HepG2 (cell line): Measurements from ENCODE around the gene TCFL5. TPM values are rescaled to one million over a fixed set of nuclear protein-coding genes. Genes with fewer than 3 reads are reported as not detected.

Source experiments
- AHDC1 ChIP-seq: sonication (generic); formaldehyde crosslinking; IDR thresholded peaks from 2 replicates; pipeline ENCODE4 v1.5.1; 2020; ENCODE audit warnings: mild to moderate bottlenecking, missing genetic modification reagents, borderline replicate concordance
- DNMT3B ChIP-seq: conservative IDR thresholded peaks from 2 replicates; pipeline ENCODE4 v1.6.1; 2016; ENCODE audit warnings: missing biosample characterization, control low read depth
- GATAD2A ChIP-seq: IDR thresholded peaks from 2 replicates; pipeline ENCODE4 v1.6.1; 2016
- JUND ChIP-seq: sonication (generic); formaldehyde crosslinking; IDR thresholded peaks from 2 replicates; pipeline ENCODE4 v1.8.0; 2022; ENCODE audit warnings: mild to moderate bottlenecking, missing genetic modification reagents
- KMT2B ChIP-seq: IDR thresholded peaks from 2 replicates; pipeline ENCODE4 v1.6.1; 2016; ENCODE audit warnings: missing genetic modification reagents, missing compliant biosample characterization
- NR2C2 ChIP-seq: sonication (generic); formaldehyde crosslinking; IDR thresholded peaks from 2 replicates; pipeline ENCODE4 v1.4.0; 2020; ENCODE audit warnings: missing genetic modification reagents, mild to moderate bottlenecking, moderate library complexity, borderline replicate concordance
- PAWR ChIP-seq: sonication (generic); formaldehyde crosslinking; IDR thresholded peaks from 2 replicates; pipeline ENCODE4 v1.4.0; 2020; ENCODE audit warnings: missing genetic modification reagents, mild to moderate bottlenecking, borderline replicate concordance
- RAD21 ChIP-seq: fragments of 450-650 bp; formaldehyde crosslinking; IDR thresholded peaks from 2 replicates; pipeline ENCODE4 v1.5.0; 2020; ENCODE audit warnings: mild to moderate bottlenecking
- SALL2 ChIP-seq: sonication (generic); formaldehyde crosslinking; IDR thresholded peaks from 2 replicates; pipeline ENCODE4 v1.8.1; 2023; ENCODE audit warnings: mild to moderate bottlenecking, missing genetic modification reagents, inconsistent platforms
- SPEN ChIP-seq: sonication (generic); formaldehyde crosslinking; IDR thresholded peaks from 2 replicates; pipeline ENCODE4 v1.5.1; 2020; ENCODE audit warnings: low read depth, mild to moderate bottlenecking, missing genetic modification reagents
- STAT5B ChIP-seq: sonication (generic); formaldehyde crosslinking; IDR thresholded peaks from 2 replicates; pipeline ENCODE4 v1.4.0; 2020; ENCODE audit warnings: missing genetic modification reagents
- ZKSCAN5 ChIP-seq: sonication (generic); formaldehyde crosslinking; IDR thresholded peaks from 2 replicates; pipeline ENCODE4 v1.5.1; 2020; ENCODE audit warnings: mild to moderate bottlenecking, missing genetic modification reagents
- ZNF253 ChIP-seq: sonication (generic); formaldehyde crosslinking; IDR thresholded peaks from 2 replicates; pipeline ENCODE4 v1.8.0; 2022; ENCODE audit warnings: mild to moderate bottlenecking, missing genetic modification reagents, borderline replicate concordance
- ZNF333 ChIP-seq: sonication (generic); formaldehyde crosslinking; IDR thresholded peaks from 2 replicates; pipeline ENCODE4 v1.4.0; 2020; ENCODE audit warnings: mild to moderate bottlenecking, missing genetic modification reagents, borderline replicate concordance
- ZNF354B ChIP-seq: sonication (generic); formaldehyde crosslinking; IDR thresholded peaks from 2 replicates; pipeline ENCODE4 v1.8.0; 2022; ENCODE audit warnings: mild to moderate bottlenecking, missing genetic modification reagents
- ZNF512 ChIP-seq: sonication (generic); formaldehyde crosslinking; IDR thresholded peaks from 2 replicates; pipeline ENCODE4 v1.4.0; 2020; ENCODE audit warnings: mild to moderate bottlenecking, missing genetic modification reagents
- ZNF513 ChIP-seq: sonication (generic); formaldehyde crosslinking; conservative IDR thresholded peaks from 2 replicates; pipeline ENCODE4 v1.5.0; 2020; ENCODE audit warnings: missing genetic modification reagents
- ZNF563 ChIP-seq: sonication (generic); formaldehyde crosslinking; IDR thresholded peaks from 2 replicates; pipeline ENCODE4 v1.8.0; 2022; ENCODE audit warnings: mild to moderate bottlenecking, moderate library complexity, missing genetic modification reagents
- ZNF816 ChIP-seq: sonication (generic); formaldehyde crosslinking; IDR thresholded peaks from 2 replicates; pipeline ENCODE4 v1.8.0; 2022; ENCODE audit warnings: missing genetic modification reagents, mild to moderate bottlenecking, borderline replicate concordance
- ZNF879 ChIP-seq: sonication (generic); formaldehyde crosslinking; IDR thresholded peaks from 2 replicates; pipeline ENCODE4 v1.8.1; 2023; ENCODE audit warnings: missing genetic modification reagents
- ZZZ3 ChIP-seq: sonication (generic); formaldehyde crosslinking; IDR thresholded peaks from 2 replicates; pipeline ENCODE4 v1.4.0; 2020; ENCODE audit warnings: missing genetic modification reagents, mild to moderate bottlenecking, borderline replicate concordance
- polyA plus RNA-seq, 8 experiments: library from polyadenylated mRNA; depleted of rRNA in 3 of 8; stranded (reverse) in 7 of 8; unstranded in 1 of 8; fragments of >200 nt; fragmentation: Illumina TruSeq in 4 of 8; extraction: Trizol in 4 of 8; gene quantifications; 2 replicates each; pipeline versions ENCODE4 v1.2.1 to v1.2.3, GENCODE V29; 2011 to 2016; ENCODE audit warnings: low read depth in 4 of 8, missing spikeins in 1 of 8, mixed read lengths in 1 of 8; ENCODE audit not compliant: insufficient read depth in 1 of 8
- total RNA-seq, 5 experiments: library from RNA; depleted of rRNA; stranded (reverse); fragments of >200 nt; fragmentation: Illumina TruSeq; extraction: Trizol; gene quantifications; 2 replicates each; pipeline ENCODE4 v1.2.3, GENCODE V29; 2016; ENCODE audit warnings: low read depth in 1 of 5

The TCFL5 gene
- total and polyA plus RNA-seq, 2 of the 13 experiments (the other 11 are each of a cell fraction or from before 2014, with no cell fraction given): 14.8 to 20.0 TPM

- no peak for TF ChIP-seq SALL2 (CRISPR knock-in tag)
- TF ChIP-seq ZKSCAN5 (CRISPR knock-in tag): no peak
- no peak for TF ChIP-seq AHDC1 (CRISPR knock-in tag)
- no peak for TF ChIP-seq ZNF816
- no peak for TF ChIP-seq KMT2B (CRISPR knock-in tag)
- 0 out of 2 replicates have a peak, but pooled peaks have one; percentile 32 for TF ChIP-seq RAD21 (CRISPR knock-in tag)
- TF ChIP-seq ZNF879: no peak
- TF ChIP-seq PAWR (CRISPR knock-in tag): no peak
- TF ChIP-seq ZZZ3 (CRISPR knock-in tag): no peak
- peak; percentile 66 for TF ChIP-seq GATAD2A
- no peak for TF ChIP-seq STAT5B (CRISPR knock-in tag)
- TF ChIP-seq NR2C2 (CRISPR knock-in tag): no peak
- no peak for TF ChIP-seq DNMT3B
- TF ChIP-seq SPEN (CRISPR knock-in tag): no peak
- no peak for TF ChIP-seq ZNF253 (CRISPR knock-in tag)
- TF ChIP-seq ZNF513 (CRISPR knock-in tag): no peak
- no peak for TF ChIP-seq ZNF512 (CRISPR knock-in tag)
- TF ChIP-seq ZNF354B: no peak
- no peak; the same call in 1 of the 2 replicates for TF ChIP-seq ZNF563 (CRISPR knock-in tag)
- no peak for TF ChIP-seq ZNF333
- no peak for TF ChIP-seq JUND
These were observed 10.7 kb upstream of the TCFL5 start (continued) for GRCh38 chr20:62872184-62872847.
